HCT116 (cell line): Measurements from ENCODE around the gene NFIC. TPM values are rescaled to one million over a fixed set of nuclear protein-coding genes. Genes with fewer than 3 reads are reported as not detected.

Experiments
- ATAC-seq: fragments of 200-7000 bp; cut with Tn5 transposase; 2 replicates; pipeline ENCODE4 v1.9.1; 2020; ENCODE audit warnings: mild to moderate bottlenecking, moderate library complexity
- BruUV-seq: library from RNA; stranded (reverse); fragments of 400-500 nt; replicated peaks from 2 replicates; lab custom pipeline; 2021; lab: Mats Ljungman, UMichigan
- CTCF ChIA-PET: fragments of 300-600 bp; sonication (Branson Sonifier 250); formaldehyde crosslinking; loops from one replicate; lab custom pipeline; 2021; ENCODE audit warnings: antibody characterized with exemption; lab: Charles Lee
- POLR2A ChIA-PET: fragments of 300-600, 350-600 bp; sonication (Branson Sonifier 250); formaldehyde crosslinking; loops from one replicate; lab custom pipeline; 2021; ENCODE audit warnings: antibody characterized with exemption; lab: Charles Lee
- RAD21 ChIA-PET, 2 experiments: fragments of 300-600 bp; sonication (Branson Sonifier 250); formaldehyde crosslinking; loops; one replicate each; lab custom pipeline; 2023; ENCODE audit warnings: low total read pairs in 2 of 2; ENCODE audit not compliant: uncharacterized antibody in 2 of 2, unreplicated experiment in 2 of 2, low non-redundant PET in 1 of 2; lab: Charles Lee
- DNase-seq: peaks from one replicate; pipeline ENCODE4 v3.0.0-alpha.2; 2010; ENCODE audit warnings: low read depth, low spot score
- H2AFZ ChIP-seq: fragments of 200-600 bp; shearing (Covaris generic), sonication (generic); 2 replicates; pipeline ENCODE4 v1.6.1; 2017; ENCODE audit warnings: low read depth, mixed run types, mixed read lengths, antibody characterized with exemption, low read length; ENCODE audit not compliant: poor library complexity, severe bottlenecking
- H3K27ac ChIP-seq: 2 replicates; pipeline ENCODE4 v1.5.1; 2012; ENCODE audit warnings: low read depth, low read length
- H3K27me3 ChIP-seq: fragments of 200-600 bp; sonication (generic); 2 replicates; pipeline ENCODE4 v1.6.1; 2016; ENCODE audit warnings: mixed run types, low read length, mixed read lengths; ENCODE audit not compliant: insufficient read depth
- H3K36me3 ChIP-seq, 2 experiments: fragments of 200-500 bp in 1 of 2; fragments of 200-600 bp in 1 of 2; sonication (Bioruptor generic) in 1 of 2; sonication (generic) in 1 of 2; 2 replicates each; pipeline versions ENCODE4 v1.5.1 to v1.6.1; 2014 to 2016; ENCODE audit warnings: low read length in 2 of 2, inconsistent platforms in 1 of 2, mixed read lengths in 1 of 2, mixed run types in 1 of 2; ENCODE audit not compliant: insufficient read depth in 2 of 2, control insufficient read depth in 1 of 2
- H3K4me1 ChIP-seq, 2 experiments: fragments of 200-600 bp in 1 of 2; sonication (generic) in 1 of 2; 2 replicates each; pipeline versions ENCODE4 v1.5.1 to v1.6.1; 2012 to 2017; ENCODE audit warnings: low read length in 2 of 2, inconsistent platforms in 1 of 2, mild to moderate bottlenecking in 1 of 2, mixed read lengths in 1 of 2, mixed run types in 1 of 2, moderate library complexity in 1 of 2; ENCODE audit not compliant: insufficient read depth in 2 of 2, control insufficient read depth in 1 of 2
- H3K4me2 ChIP-seq: fragments of 200-600 bp; sonication (generic); 2 replicates; pipeline ENCODE4 v1.6.1; 2017; ENCODE audit warnings: mixed run types, low read length, mixed read lengths
- H3K4me3 ChIP-seq, 2 experiments: fragments of 200-600 bp in 1 of 2; sonication (generic) in 1 of 2; replicated peaks in 1 of 2; 2 replicates each; pipeline ENCODE4 v1.5.1; 2011 to 2016; ENCODE audit warnings: low read length in 2 of 2, control low read depth in 1 of 2, low read depth in 1 of 2, mild to moderate bottlenecking in 1 of 2, mixed read lengths in 1 of 2, mixed run types in 1 of 2
- H3K79me2 ChIP-seq: fragments of 200-600 bp; sonication (generic); 2 replicates; pipeline ENCODE4 v1.6.1; 2017; ENCODE audit warnings: mild to moderate bottlenecking, mixed run types, low read length, moderate library complexity, mixed read lengths; ENCODE audit not compliant: insufficient read depth
- H3K9ac ChIP-seq: fragments of 200-600 bp; sonication (generic); 2 replicates; pipeline ENCODE4 v1.6.1; 2016; ENCODE audit warnings: low read length, mixed read lengths
- H3K9me2 ChIP-seq: fragments of 200-600 bp; sonication (generic), shearing (Covaris generic); 2 replicates; pipeline ENCODE4 v1.6.1; 2017; ENCODE audit warnings: mixed run types, mild to moderate bottlenecking, moderate library complexity; ENCODE audit not compliant: insufficient read depth
- H3K9me3 ChIP-seq, 2 experiments: fragments of 200-500 bp in 1 of 2; fragments of 200-600 bp in 1 of 2; sonication (Bioruptor generic) in 1 of 2; sonication (generic) in 1 of 2; 2 replicates each; pipeline ENCODE4 v1.6.1; 2014 to 2017; ENCODE audit warnings: low read length in 2 of 2, mixed read lengths in 2 of 2, inconsistent platforms in 1 of 2, low read depth in 1 of 2, mild to moderate bottlenecking in 1 of 2, mixed run types in 1 of 2, moderate library complexity in 1 of 2; ENCODE audit not compliant: control insufficient read depth in 1 of 2, insufficient read depth in 1 of 2
- H4K20me1 ChIP-seq: fragments of 200-600 bp; sonication (generic), shearing (Covaris generic); 2 replicates; pipeline ENCODE4 v1.6.1; 2017; ENCODE audit warnings: mixed run types, mild to moderate bottlenecking, moderate library complexity; ENCODE audit not compliant: insufficient read depth
- ATF3 ChIP-seq: IDR thresholded peaks from 2 replicates; pipeline ENCODE4 v1.6.1; 2012
- CBX3 ChIP-seq: IDR thresholded peaks from 2 replicates; pipeline ENCODE4 v1.6.1; 2012; ENCODE audit warnings: low read depth
- CEBPB ChIP-seq: IDR thresholded peaks from 2 replicates; pipeline ENCODE4 v1.6.1; 2012; ENCODE audit warnings: low read depth
- CTCF ChIP-seq, 3 experiments: fragments of 200-600 bp in 1 of 3; sonication (generic) in 1 of 3; IDR thresholded peaks in 2 of 3; conservative IDR thresholded peaks in 1 of 3; 2 replicates each; pipeline ENCODE4 v1.5.1; 2012 to 2017; ENCODE audit warnings: low read depth in 2 of 3, low read length in 2 of 3, antibody characterized with exemption in 1 of 3, borderline replicate concordance in 1 of 3, control low read depth in 1 of 3, mild to moderate bottlenecking in 1 of 3, mixed read lengths in 1 of 3, mixed run types in 1 of 3, moderate library complexity in 1 of 3; ENCODE audit not compliant: insufficient read depth in 1 of 3
- EGR1 ChIP-seq: IDR thresholded peaks from 2 replicates; pipeline ENCODE4 v1.6.1; 2012; ENCODE audit warnings: low read depth
- EZH2 ChIP-seq: fragments of 200-600 bp; sonication (generic); IDR thresholded peaks from 2 replicates; pipeline ENCODE4 v1.6.1; 2017; ENCODE audit warnings: antibody characterized with exemption, mixed run types
- EZH2phosphoT487 ChIP-seq: fragments of 200-600 bp; IDR thresholded peaks from 2 replicates; pipeline ENCODE4 v1.6.1; 2018; ENCODE audit warnings: antibody characterized with exemption, borderline replicate concordance
- FOSL1 ChIP-seq: IDR thresholded peaks from 2 replicates; pipeline ENCODE4 v1.6.1; 2012; ENCODE audit warnings: low read depth
- JUND ChIP-seq: IDR thresholded peaks from 2 replicates; pipeline ENCODE4 v1.6.1; 2012
- POLR2A ChIP-seq: IDR thresholded peaks from 2 replicates; pipeline ENCODE4 v1.7.0; 2011; ENCODE audit warnings: borderline replicate concordance; ENCODE audit not compliant: insufficient read depth, insufficient read length; ENCODE audit errors: extremely low read depth
- POLR2AphosphoS5 ChIP-seq: IDR thresholded peaks from 2 replicates; pipeline ENCODE4 v1.6.1; 2011; ENCODE audit warnings: mild to moderate bottlenecking, low read depth, low read length, moderate library complexity
- RAD21 ChIP-seq: IDR thresholded peaks from 2 replicates; pipeline ENCODE4 v1.6.1; 2012; ENCODE audit warnings: low read depth, mild to moderate bottlenecking
- SIN3A ChIP-seq: IDR thresholded peaks from 2 replicates; pipeline ENCODE4 v1.6.1; 2012; ENCODE audit warnings: low read depth
- TCF7L2 ChIP-seq: IDR thresholded peaks from 2 replicates; pipeline ENCODE4 v1.7.0; 2011; ENCODE audit warnings: borderline replicate concordance, inconsistent platforms; ENCODE audit not compliant: insufficient read depth, insufficient read length; ENCODE audit errors: extremely low read depth
- YY1 ChIP-seq: IDR thresholded peaks from 2 replicates; pipeline ENCODE4 v1.6.1; 2011; ENCODE audit warnings: low read length, low read depth, moderate library complexity, mild to moderate bottlenecking; ENCODE audit not compliant: insufficient replicate concordance; ENCODE audit errors: extremely low read depth
- ZNF274 ChIP-seq: fragments of 200-500 bp; sonication (Bioruptor generic); IDR thresholded peaks from 2 replicates; pipeline ENCODE4 v1.6.1; 2014; ENCODE audit warnings: mild to moderate bottlenecking, low read depth, low read length, inconsistent platforms
- intact Hi-C: fragments of 100-400 bp; cut with micrococcal nuclease; formaldehyde crosslinking; loops from 2 replicates; pipeline ENCODE4 v1.10.0; 2022
- total RNA-seq: library from RNA; stranded (reverse); gene quantifications from one replicate; pipeline ENCODE4 v1.2.1, GENCODE V29; 2021; ENCODE audit not compliant: unreplicated experiment

NFIC gene
- total RNA-seq, 1 experiment from 2014 or later, result 116 TPM

- H3K4me1 ChIP-seq, result no peaks in the 10 kb centered on the region
- DNase-seq (no peak), ATAC-seq (no peak)
- H3K9me3 ChIP-seq, result no peaks in the 10 kb centered on the region; a peak in 1 of 4 replicates
- peak; percentile 43; the same call in 1 of the 2 replicates for TF ChIP-seq CBX3
- no peak for TF ChIP-seq CEBPB
- no peak overlapping the region for H3K4me3 ChIP-seq
- ChIA-PET RAD21 (no interaction called here), CTCF (no interaction called here), POLR2A (no interaction called here)
- H4K20me1 ChIP-seq, result no peaks in the 10 kb centered on the region
- no peaks in the 10 kb centered on the region for H3K79me2 ChIP-seq
- H3K36me3 ChIP-seq, result peaks cover 3 to 5% of the 10 kb centered on the region in 2 experiments; a peak in 2 of 4 replicates
- H3K27ac ChIP-seq, result no peak overlapping the region
- no TSS peak for BruUV-seq
- no peak overlapping the region for H3K4me2 ChIP-seq
- no peak overlapping the region for H3K9ac ChIP-seq
- H3K9me2 ChIP-seq, result no peaks in the 10 kb centered on the region
- intact Hi-C loops, result no loop called here
- no peaks in the 10 kb centered on the region for H3K27me3 ChIP-seq
- H2AFZ ChIP-seq, result no peak overlapping the region
Measured at GRCh38 chr19:3467437-3468198, 101.2 kb downstream of the NFIC start.

GRCh38 chr19:3468211-3468610 lies 101.8 kb downstream of the NFIC start:
- CTCF ChIA-PET, result interaction anchor here (1.3 kb wide), 1 partner anchor 17 kb away, joined by 3 read pairs; no protein-coding TSS in a partner anchor
- Histone ChIP-seq H4K20me1 (no peaks in the 10 kb centered on the region), H3K4me1 (no peaks in the 10 kb centered on the region), H3K4me2 (no peak overlapping the region), H3K9me3 (no peaks in the 10 kb centered on the region; a peak in 1 of 4 replicates)
- BruUV-seq, result no TSS peak
- no peak for TF ChIP-seq SIN3A
- no peak for TF ChIP-seq EZH2phosphoT487
- TF ChIP-seq ATF3, result no peak
- no peak for TF ChIP-seq EZH2
- TF ChIP-seq CTCF (IDR thresholded peaks at IDR 0.05 in 2 of 3, conservative IDR thresholded peaks at IDR 0.05 in 1 of 3; ENCODE audit: borderline replicate concordance in 1 of 3, insufficient read depth in 1 of 3, low read depth in 2 of 3, low read length in 2 of 3), result no peak
- no peak for TF ChIP-seq POLR2AphosphoS5
- no peak for TF ChIP-seq FOSL1
- TF ChIP-seq TCF7L2, result no peak
- TF ChIP-seq CEBPB, result no peak
- TF ChIP-seq YY1, result no peak
- TF ChIP-seq JUND, result no peak
- TF ChIP-seq POLR2A, result no peak
- no peak for TF ChIP-seq CBX3
- TF ChIP-seq RAD21, result no peak
- no peak for TF ChIP-seq ZNF274
- no peak for TF ChIP-seq EGR1
- TF ChIP-seq, all 23 proteins: peak for 0
- ChIA-PET RAD21 (no interaction called here), POLR2A (no interaction called here)
- no peak overlapping the region for H3K9ac ChIP-seq
- DNase-seq (no peak), ATAC-seq (no peak)
- no peak overlapping the region for H2AFZ ChIP-seq
- H3K79me2 ChIP-seq, result no peaks in the 10 kb centered on the region
- H3K27ac ChIP-seq, result no peak overlapping the region
- H3K27me3 ChIP-seq, result no peaks in the 10 kb centered on the region
- H3K9me2 ChIP-seq, result no peaks in the 10 kb centered on the region
- H3K36me3 ChIP-seq, result no peaks in the 10 kb centered on the region
- intact Hi-C loops, result no loop called here
- no peak overlapping the region for H3K4me3 ChIP-seq
